Activated CD8-positive, alpha-beta memory T cell treated with anti-CD3 and anti-CD28 coated beads, Interleukin-2, amount 10 ng/mL, durations not matched to agents 7 days and 5 days (primary cell): ENCODE measurements around the gene PKP4. TPM values are rescaled to one million over a fixed set of nuclear protein-coding genes. Genes with fewer than 3 reads are reported as not detected.

Source experiments
- ATAC-seq: fragments of 150-1000 bp; cut with Tn5 transposase; one replicate; pipeline ENCODE4 v1.10.0; 2021; ENCODE audit warnings: moderate library complexity
- CTCF ChIA-PET: fragments of 350-600 bp; sonication (Branson Sonifier 250); formaldehyde crosslinking; loops from one replicate; lab custom pipeline; 2021; ENCODE audit warnings: antibody characterized with exemption; lab: Charles Lee
- DNase-seq: peaks from one replicate; pipeline ENCODE4 v3.0.0-alpha.2; 2020
- H3K27ac Mint-ChIP-seq: one replicate; pipeline ENCODE4 v1.8.0; 2021; ENCODE audit warnings: mild to moderate bottlenecking, mixed read lengths
- H3K27me3 Mint-ChIP-seq: one replicate; pipeline ENCODE4 v1.8.0; 2021; ENCODE audit warnings: mixed read lengths
- H3K36me3 Mint-ChIP-seq: one replicate; pipeline ENCODE4 v1.8.0; 2021; ENCODE audit warnings: mild to moderate bottlenecking, mixed read lengths
- H3K4me1 Mint-ChIP-seq: one replicate; pipeline ENCODE4 v1.8.0; 2021; ENCODE audit warnings: mixed read lengths
- H3K4me3 Mint-ChIP-seq: one replicate; pipeline ENCODE4 v1.8.0; 2021; ENCODE audit warnings: mild to moderate bottlenecking, moderate library complexity, mixed read lengths
- H3K9me3 Mint-ChIP-seq: one replicate; pipeline ENCODE4 v1.8.0; 2022; ENCODE audit warnings: low read depth, mixed read lengths
- total RNA-seq, 2 experiments: library from RNA; stranded (reverse); gene quantifications; one replicate each; pipeline ENCODE4 v1.2.3, GENCODE V29; 2021

The PKP4 gene
- total RNA-seq, 2 experiments from 2014 or later, result 32.0 to 40.6 TPM

DNA sequence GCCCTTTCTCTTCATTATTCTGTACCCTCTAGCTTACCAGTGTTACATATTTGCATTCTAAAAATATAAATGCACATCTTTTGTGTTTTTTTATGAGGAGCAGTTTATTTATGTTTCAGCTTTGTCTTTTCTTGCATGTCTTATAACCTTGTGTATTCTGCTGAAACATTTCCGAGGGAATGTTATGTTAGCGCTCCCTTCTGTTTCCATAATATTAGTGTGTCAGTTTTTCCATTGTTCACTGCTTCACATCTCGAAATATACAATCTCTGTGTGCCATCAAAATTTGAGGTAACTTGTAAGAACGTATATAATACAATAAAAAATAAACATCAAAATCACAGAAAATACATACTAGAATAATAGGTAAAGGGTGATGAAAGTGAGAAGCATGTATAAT, 153.3 kb downstream of the PKP4 start:
- Mint-ChIP-seq H3K27ac (no peak overlapping the region), H3K27me3 (no peaks in the 10 kb centered on the region), H3K9me3 (no peaks in the 10 kb centered on the region), H3K36me3 (no peaks in the 10 kb centered on the region), H3K4me3 (no peak overlapping the region), H3K4me1 (no peaks in the 10 kb centered on the region)
- CTCF ChIA-PET, result no interaction called here
- DNase-seq, result no peak
- ATAC-seq, result no peak

DNA sequence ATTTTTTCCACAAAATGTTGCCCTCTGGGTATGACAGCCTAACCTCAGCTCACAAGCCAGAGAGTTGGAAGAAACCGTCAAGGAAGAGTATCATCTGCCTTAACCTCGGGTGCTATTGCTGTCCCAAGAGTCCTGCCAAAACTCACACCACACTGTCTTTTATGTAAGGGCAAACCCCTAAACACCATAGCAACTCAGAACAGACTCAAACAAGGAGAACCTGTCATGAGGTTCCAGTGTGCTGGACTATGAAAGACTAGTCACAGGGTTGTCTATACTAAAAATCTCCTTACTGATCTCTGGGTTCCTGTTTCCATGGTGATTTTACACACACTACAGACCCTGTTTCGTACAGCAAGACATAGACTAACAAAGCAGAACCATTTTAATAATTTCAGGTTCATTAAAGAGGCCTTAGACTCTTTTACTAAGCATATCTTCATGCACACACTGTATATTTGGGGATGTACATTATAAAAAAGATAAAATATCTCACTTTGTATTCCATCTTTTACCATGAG, 159.8 kb downstream of the PKP4 start:
- CTCF ChIA-PET, result no interaction called here
- H3K4me1 Mint-ChIP-seq, result peaks cover 10% of the 10 kb centered on the region
- H3K36me3 Mint-ChIP-seq, result peaks cover 3% of the 10 kb centered on the region
- no peak overlapping the region for H3K4me3 Mint-ChIP-seq
- DNase-seq (no peak), ATAC-seq (no peak)
- H3K27ac Mint-ChIP-seq, result no peak overlapping the region
- H3K9me3 Mint-ChIP-seq, result no peaks in the 10 kb centered on the region
- H3K27me3 Mint-ChIP-seq, result no peaks in the 10 kb centered on the region

DNA sequence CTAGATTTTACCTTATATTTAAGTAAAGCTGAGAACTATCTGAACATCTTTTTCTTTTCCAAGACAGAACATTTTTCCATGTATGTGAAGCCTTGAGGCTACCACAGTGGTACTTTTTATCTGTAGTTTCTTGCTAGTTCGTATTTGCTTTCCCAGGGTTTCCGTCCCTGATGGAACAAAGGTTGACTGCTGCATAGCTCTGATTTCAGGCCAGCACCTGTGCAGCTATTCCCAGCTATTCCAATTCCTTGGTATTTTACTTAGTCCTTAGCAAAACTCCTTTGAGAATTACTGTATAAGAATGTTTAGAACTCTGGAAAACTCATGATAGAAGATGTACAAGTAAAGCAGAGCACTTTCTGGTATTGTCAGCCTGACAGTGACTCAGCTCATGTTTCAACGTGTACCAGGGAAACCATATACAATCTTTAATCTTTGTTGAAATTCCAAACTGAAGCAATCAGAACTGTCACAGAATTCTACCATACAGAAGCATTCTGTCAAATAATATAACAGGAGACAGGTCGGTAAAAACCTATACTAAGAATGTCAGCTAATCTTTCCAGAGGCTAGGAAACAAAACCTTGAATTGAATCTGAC, 162.2 kb downstream of the PKP4 start:
- H3K27ac Mint-ChIP-seq, result no peak overlapping the region
- H3K9me3 Mint-ChIP-seq, result no peaks in the 10 kb centered on the region
- no peak overlapping the region for H3K4me3 Mint-ChIP-seq
- H3K4me1 Mint-ChIP-seq, result peaks cover 10% of the 10 kb centered on the region
- H3K36me3 Mint-ChIP-seq, result peaks cover 6% of the 10 kb centered on the region
- DNase-seq (no peak), ATAC-seq (no peak)
- H3K27me3 Mint-ChIP-seq, result no peaks in the 10 kb centered on the region
- CTCF ChIA-PET, result interaction anchor here (0.7 kb wide), 1 partner anchor 595 kb away, joined by 3 read pairs; no protein-coding TSS in a partner anchor

DNA sequence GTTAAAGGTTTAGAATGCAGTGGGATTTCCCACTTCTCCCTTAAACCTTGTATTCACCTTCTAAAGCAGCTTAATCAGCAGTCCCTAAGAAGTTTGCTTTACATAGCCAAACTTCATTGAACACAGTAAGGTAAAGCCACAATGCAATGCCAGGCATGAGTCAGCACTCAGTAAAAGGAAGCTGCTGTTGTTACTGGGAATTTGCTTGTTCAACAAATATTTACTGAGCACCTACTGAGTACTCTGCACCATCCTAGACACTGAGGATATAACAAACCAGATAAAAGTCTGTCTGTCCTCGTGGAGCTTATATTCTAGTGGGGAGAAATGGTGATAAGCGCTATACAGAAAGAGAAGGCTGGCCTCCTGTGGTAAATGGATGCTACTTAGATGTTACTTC, 162.7 kb downstream of the PKP4 start:
- peaks cover 6% of the 10 kb centered on the region for H3K36me3 Mint-ChIP-seq
- ATAC-seq (peak; percentile 45), DNase-seq (no peak)
- H3K27ac Mint-ChIP-seq, result no peak overlapping the region
- peaks cover 10% of the 10 kb centered on the region for H3K4me1 Mint-ChIP-seq
- CTCF ChIA-PET, result no interaction called here
- no peaks in the 10 kb centered on the region for H3K9me3 Mint-ChIP-seq
- no peaks in the 10 kb centered on the region for H3K27me3 Mint-ChIP-seq
- H3K4me3 Mint-ChIP-seq, result no peak overlapping the region

DNA sequence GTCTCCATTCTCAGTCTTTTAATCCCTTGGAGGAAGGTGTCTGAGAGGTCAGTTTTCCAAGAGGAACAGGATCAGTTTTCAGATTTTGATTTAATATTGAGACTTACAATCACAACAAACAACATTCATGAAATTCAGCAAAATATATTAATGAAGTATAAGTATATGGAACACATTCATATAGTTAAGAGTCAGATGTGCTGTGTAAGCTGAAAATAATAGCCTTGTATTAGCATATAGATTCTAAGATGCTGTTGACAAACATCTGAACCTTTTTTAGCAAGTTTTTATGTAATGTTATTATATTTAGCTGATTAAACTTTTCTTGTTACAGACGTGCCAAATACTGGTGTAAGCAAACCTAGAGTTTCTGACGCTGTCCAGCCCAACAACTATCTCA, 163.9 kb downstream of the PKP4 start:
- H3K9me3 Mint-ChIP-seq, result no peaks in the 10 kb centered on the region
- CTCF ChIA-PET, result no interaction called here
- no peaks in the 10 kb centered on the region for H3K27me3 Mint-ChIP-seq
- peaks cover 12% of the 10 kb centered on the region for H3K36me3 Mint-ChIP-seq
- H3K27ac Mint-ChIP-seq, result no peak overlapping the region
- peaks cover 10% of the 10 kb centered on the region for H3K4me1 Mint-ChIP-seq
- H3K4me3 Mint-ChIP-seq, result no peak overlapping the region
- no peak for DNase-seq
- ATAC-seq, result no peak

DNA sequence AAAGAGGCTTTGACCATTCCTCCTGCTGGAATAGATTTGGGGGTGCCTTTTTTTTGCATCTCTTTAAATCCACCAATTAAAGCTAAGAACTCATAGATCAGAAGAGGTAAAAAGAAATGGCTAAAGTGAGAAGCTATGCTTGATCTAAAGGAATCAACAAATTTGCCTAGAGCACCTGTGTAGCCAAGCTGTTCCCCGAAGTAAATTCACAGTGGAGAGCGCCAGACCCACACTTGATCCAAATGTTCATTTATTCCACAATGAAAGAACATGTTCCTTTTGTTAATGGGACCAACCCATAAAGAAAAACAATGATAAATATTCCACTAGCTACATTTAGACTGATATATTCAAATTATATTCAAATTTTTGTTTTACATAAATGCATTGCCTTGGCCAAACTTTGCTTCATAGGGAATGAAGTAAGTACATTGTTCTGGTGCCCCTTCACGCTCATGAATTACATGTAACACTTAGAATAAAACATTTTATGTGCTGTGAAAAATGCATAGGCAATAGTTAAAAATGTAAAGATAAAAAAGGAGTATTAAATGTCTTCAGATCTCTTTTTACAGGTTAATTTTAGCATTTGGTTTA, 167.4 kb downstream of the PKP4 start:
- CTCF ChIA-PET, result no interaction called here
- DNase-seq (no peak), ATAC-seq (no peak)
- H3K27ac Mint-ChIP-seq, result no peak overlapping the region
- no peak overlapping the region for H3K4me3 Mint-ChIP-seq
- no peaks in the 10 kb centered on the region for H3K9me3 Mint-ChIP-seq
- H3K27me3 Mint-ChIP-seq, result no peaks in the 10 kb centered on the region
- peaks cover 13% of the 10 kb centered on the region for H3K36me3 Mint-ChIP-seq
- H3K4me1 Mint-ChIP-seq, result peaks cover 5% of the 10 kb centered on the region

DNA sequence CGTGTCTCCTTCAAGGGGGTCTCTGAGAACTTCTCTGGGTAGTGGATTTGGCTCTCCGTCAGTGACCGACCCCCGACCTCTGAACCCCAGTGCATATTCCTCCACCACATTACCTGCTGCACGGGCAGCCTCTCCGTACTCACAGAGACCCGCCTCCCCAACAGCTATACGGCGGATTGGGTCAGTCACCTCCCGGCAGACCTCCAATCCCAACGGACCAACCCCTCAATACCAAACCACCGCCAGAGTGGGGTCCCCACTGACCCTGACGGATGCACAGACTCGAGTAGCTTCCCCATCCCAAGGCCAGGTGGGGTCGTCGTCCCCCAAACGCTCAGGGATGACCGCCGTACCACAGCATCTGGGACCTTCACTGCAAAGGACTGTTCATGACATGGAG, 168.2 kb downstream of the PKP4 start:
- Mint-ChIP-seq H3K36me3 (peaks cover 13% of the 10 kb centered on the region), H3K4me3 (no peak overlapping the region), H3K27me3 (no peaks in the 10 kb centered on the region), H3K4me1 (no peaks in the 10 kb centered on the region), H3K27ac (no peak overlapping the region), H3K9me3 (no peaks in the 10 kb centered on the region)
- CTCF ChIA-PET, result no interaction called here
- ATAC-seq (no peak), DNase-seq (no peak)

DNA sequence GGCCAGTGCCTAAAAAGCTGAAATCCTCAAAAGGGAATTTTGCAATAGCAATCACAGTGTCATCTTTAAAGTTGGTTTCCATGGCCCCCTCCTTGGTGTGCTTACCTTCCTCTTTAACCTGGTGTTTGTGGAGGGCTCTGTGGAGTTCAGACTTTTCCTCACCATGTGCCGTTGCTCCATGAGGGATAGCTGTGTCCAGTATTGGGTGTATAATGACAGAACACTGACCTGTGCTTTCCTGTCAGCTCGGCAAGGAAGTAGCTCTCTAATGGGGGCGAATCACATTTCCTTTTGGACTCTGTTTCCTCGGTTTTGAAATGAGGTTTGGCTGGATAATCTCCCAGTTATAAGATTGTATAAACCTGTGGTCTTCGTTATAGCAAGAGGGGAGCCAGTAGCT, 172.4 kb downstream of the PKP4 start:
- no peak overlapping the region for H3K27ac Mint-ChIP-seq
- no peaks in the 10 kb centered on the region for H3K9me3 Mint-ChIP-seq
- H3K36me3 Mint-ChIP-seq, result peaks cover 15% of the 10 kb centered on the region
- H3K4me3 Mint-ChIP-seq, result no peak overlapping the region
- ATAC-seq, result no peak
- H3K4me1 Mint-ChIP-seq, result no peaks in the 10 kb centered on the region
- no peak for DNase-seq
- CTCF ChIA-PET, result no interaction called here
- no peaks in the 10 kb centered on the region for H3K27me3 Mint-ChIP-seq

DNA sequence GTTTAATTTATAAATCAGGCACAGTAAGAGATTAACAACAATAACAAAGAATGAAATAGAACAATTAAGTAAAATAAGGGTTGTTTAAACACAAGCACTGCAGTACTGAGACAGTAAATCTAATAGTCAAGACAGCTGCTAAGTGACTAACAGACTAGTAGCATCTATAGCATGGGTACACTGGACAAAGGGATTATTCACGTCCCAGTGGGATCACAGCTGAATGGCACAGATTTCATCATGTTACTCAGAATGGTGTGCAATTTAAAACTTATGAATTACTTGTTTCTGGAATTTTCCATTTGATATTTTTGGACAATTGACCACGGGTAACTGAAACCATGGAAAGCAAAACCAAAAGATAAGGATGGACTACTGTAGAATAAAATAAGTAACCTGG, 176.5 kb downstream of the PKP4 start:
- Mint-ChIP-seq H3K27me3 (no peaks in the 10 kb centered on the region), H3K36me3 (peaks cover 18% of the 10 kb centered on the region), H3K4me3 (no peak overlapping the region), H3K4me1 (no peaks in the 10 kb centered on the region), H3K9me3 (no peaks in the 10 kb centered on the region), H3K27ac (no peak overlapping the region)
- DNase-seq, result no peak
- CTCF ChIA-PET, result no interaction called here
- ATAC-seq, result no peak

DNA sequence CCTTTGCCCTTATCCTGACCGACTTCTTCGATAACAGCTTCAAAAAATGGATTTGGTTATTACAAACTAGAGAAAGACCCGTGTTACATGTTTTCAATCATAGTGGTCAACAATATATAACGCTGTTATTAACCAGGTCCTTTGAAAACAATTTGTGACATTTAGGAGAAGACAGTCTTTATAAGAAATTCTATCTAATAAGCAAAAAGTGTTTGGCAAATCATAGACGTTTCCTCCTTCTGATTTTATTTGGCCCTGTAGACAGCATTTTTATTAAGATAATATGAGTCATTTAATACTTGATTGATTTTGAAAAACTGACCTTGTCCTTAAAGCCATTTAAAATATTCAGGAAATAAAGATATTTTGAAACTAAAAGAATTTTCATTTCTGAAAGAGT, 177.9 kb downstream of the PKP4 start:
- no peak for ATAC-seq
- no peak overlapping the region for H3K27ac Mint-ChIP-seq
- H3K36me3 Mint-ChIP-seq, result peaks cover 20% of the 10 kb centered on the region
- CTCF ChIA-PET, result no interaction called here
- DNase-seq, result no peak
- no peaks in the 10 kb centered on the region for H3K4me1 Mint-ChIP-seq
- no peak overlapping the region for H3K4me3 Mint-ChIP-seq
- H3K27me3 Mint-ChIP-seq, result no peaks in the 10 kb centered on the region
- no peaks in the 10 kb centered on the region for H3K9me3 Mint-ChIP-seq

DNA sequence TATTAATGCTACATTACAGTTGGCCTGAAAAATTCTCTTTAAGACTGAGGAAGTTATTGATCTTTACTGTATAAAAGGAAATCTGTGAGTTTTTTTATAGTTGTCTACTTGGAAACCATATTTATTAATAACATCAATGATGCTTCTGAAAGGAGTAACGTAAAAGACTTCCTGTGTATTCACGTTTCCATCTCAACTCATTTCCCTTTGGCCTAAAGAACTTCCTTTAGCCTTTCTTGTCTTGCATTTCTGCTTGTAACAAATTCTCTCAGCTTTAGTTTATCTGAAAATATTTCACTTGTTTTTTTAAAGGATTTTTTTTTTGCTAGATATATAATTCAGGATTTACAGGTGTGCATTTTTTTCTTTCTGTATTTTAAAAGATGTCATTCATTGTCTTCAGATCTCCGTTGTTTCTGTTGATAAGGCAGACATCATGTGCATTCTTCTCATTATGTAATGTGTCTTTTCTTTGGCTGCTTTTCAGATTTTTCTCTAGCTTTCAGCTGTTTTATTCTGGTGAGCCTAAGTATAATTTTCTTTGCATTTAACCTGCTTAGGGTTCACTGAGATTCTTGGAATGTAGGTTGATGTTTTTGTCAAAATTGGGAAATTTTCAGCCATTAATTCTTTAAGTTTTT, 179.3 kb downstream of the PKP4 start:
- Mint-ChIP-seq H3K36me3 (peaks cover 20% of the 10 kb centered on the region), H3K4me1 (no peaks in the 10 kb centered on the region), H3K4me3 (no peak overlapping the region), H3K27me3 (no peaks in the 10 kb centered on the region), H3K27ac (no peak overlapping the region), H3K9me3 (no peaks in the 10 kb centered on the region)
- ATAC-seq, result no peak
- no peak for DNase-seq
- CTCF ChIA-PET, result no interaction called here

DNA sequence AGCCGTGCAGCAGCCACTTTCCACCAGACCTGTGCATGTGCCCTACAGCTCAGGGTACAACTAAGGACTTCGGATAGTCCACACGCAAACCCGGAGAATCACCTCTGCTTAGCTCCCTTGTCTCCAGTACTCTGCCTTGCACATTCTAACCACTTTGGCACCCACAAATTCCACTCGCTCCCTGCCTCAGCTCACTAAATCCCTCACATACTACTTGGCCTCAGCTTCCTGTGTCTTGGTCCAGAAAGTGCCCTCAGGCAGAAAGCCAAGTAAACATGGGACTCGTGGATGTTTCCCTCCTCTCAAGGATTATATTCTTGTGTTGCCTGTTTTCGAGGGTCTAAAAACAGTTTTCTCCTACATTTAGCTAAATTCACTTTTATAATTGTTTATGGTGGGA, 180.6 kb downstream of the PKP4 start:
- Mint-ChIP-seq H3K36me3 (peaks cover 17% of the 10 kb centered on the region), H3K27me3 (no peaks in the 10 kb centered on the region), H3K4me3 (no peak overlapping the region), H3K9me3 (no peaks in the 10 kb centered on the region), H3K27ac (no peak overlapping the region), H3K4me1 (no peaks in the 10 kb centered on the region)
- ATAC-seq, result no peak
- no peak for DNase-seq
- CTCF ChIA-PET, result no interaction called here

DNA sequence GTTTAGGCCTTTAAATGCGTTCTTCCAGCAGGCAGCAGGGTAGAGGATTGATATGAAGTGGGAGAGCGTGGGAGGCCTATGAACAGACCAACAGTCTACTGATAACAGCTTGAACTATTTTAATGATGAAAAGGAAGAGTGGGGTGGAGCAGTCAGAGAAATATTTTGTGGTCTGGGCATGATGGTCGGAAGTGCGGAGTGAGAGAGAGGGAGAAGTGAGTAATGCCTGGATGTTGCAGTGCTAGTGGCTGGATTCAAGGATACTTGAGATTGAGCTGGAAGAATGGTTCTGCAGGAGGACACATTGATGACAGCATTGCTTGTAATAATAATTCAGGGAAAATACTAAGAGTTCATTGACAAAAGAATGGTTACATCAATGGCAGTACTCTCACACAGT, 187.4 kb downstream of the PKP4 start:
- no peak for DNase-seq
- Mint-ChIP-seq H3K36me3 (peaks cover 7% of the 10 kb centered on the region), H3K27me3 (no peaks in the 10 kb centered on the region), H3K27ac (no peak overlapping the region), H3K4me3 (no peak overlapping the region), H3K9me3 (no peaks in the 10 kb centered on the region), H3K4me1 (no peaks in the 10 kb centered on the region)
- no peak for ATAC-seq
- CTCF ChIA-PET, result no interaction called here

DNA sequence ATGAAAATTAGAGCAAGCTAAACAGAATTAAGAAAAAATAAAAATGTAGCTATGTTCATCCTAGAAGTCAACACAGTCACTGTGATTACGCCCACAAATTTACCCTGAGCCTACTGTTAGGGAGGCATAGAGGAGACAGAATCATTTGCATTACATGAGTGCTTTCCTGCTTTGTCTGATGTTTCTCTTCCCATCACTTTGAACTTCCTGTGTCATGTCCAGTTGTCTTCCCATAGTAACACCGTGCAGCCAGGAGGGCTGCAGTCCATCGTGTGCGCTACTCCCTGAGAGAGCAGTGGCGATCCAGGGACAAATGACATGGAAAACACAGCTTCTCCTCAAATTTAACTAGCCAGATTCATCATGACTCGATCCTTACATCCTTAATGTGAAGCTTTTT, 188.5 kb downstream of the PKP4 start:
- Mint-ChIP-seq H3K27ac (no peak overlapping the region), H3K4me3 (no peak overlapping the region), H3K27me3 (no peaks in the 10 kb centered on the region), H3K36me3 (peaks cover 7% of the 10 kb centered on the region), H3K4me1 (no peaks in the 10 kb centered on the region), H3K9me3 (no peaks in the 10 kb centered on the region)
- CTCF ChIA-PET, result no interaction called here
- no peak for ATAC-seq
- DNase-seq, result no peak
